Fibroblast of skin of right quadriceps (primary cell): ENCODE results near the gene CCM2.

ENCODE experiments used
- DNase-seq: peaks from one replicate; pipeline ENCODE4 v3.0.0-alpha.2; 2013

CCM2 gene

GRCh38 chr7:45069444-45070253 lies 69.6 kb downstream of the CCM2 start:
- DNase-seq: no peak

- no peak for DNase-seq
Observed at GRCh38 chr7:45070254-45070642, 70.2 kb downstream of the CCM2 start.

GRCh38 chr7:45071528-45071927 lies 71.5 kb downstream of the CCM2 start:
- no peak for DNase-seq

GRCh38 chr7:45072131-45073030 lies 72.4 kb downstream of the CCM2 start:
- no peak for DNase-seq

- no peak for DNase-seq
Observed at GRCh38 chr7:45073031-45073785, 73.2 kb downstream of the CCM2 start.

GRCh38 chr7:45073786-45074527 lies 74.0 kb downstream of the CCM2 start:
- DNase-seq: no peak

GRCh38 chr7:45074528-45075354 lies 74.7 kb downstream of the CCM2 start:
- DNase-seq: no peak

- no peak for DNase-seq
Observed at GRCh38 chr7:45075355-45075644, 75.3 kb downstream of the CCM2 start.

GRCh38 chr7:45075871-45076796 lies 76.1 kb downstream of the CCM2 start:
- DNase-seq: no peak

GRCh38 chr7:45076946-45077345 lies 76.9 kb downstream of the CCM2 start:
- DNase-seq: no peak

- DNase-seq: no peak
Observed at GRCh38 chr7:45077579-45077978, 77.6 kb downstream of the CCM2 start.

GRCh38 chr7:45078125-45078681 lies 78.2 kb downstream of the CCM2 start:
- DNase-seq: no peak

- no peak for DNase-seq
Observed at GRCh38 chr7:45080265-45080957, 80.4 kb downstream of the CCM2 start.

GRCh38 chr7:45080958-45081669 lies 81.1 kb downstream of the CCM2 start:
- DNase-seq: no peak

- no peak for DNase-seq
Observed at GRCh38 chr7:45081670-45081974, 81.6 kb downstream of the CCM2 start.

GRCh38 chr7:45082031-45082830 lies 82.2 kb downstream of the CCM2 start:
- DNase-seq: no peak

- DNase-seq: no peak
Observed at GRCh38 chr7:45082831-45083331, 82.9 kb downstream of the CCM2 start.

- DNase-seq: no peak
Observed at GRCh38 chr7:45084336-45084735, 84.3 kb downstream of the CCM2 start.
